Retinal pigment epithelial cell (primary cell): ENCODE measurements around the gene CACNA2D4.

Experiments used
- DNase-seq: peaks from one replicate; pipeline ENCODE4 v3.0.0-alpha.2; 2010; ENCODE audit warnings: low read depth
- H3K4me3 ChIP-seq: 2 replicates; pipeline ENCODE4 v1.5.1; 2011; ENCODE audit warnings: mild to moderate bottlenecking, low read length, control low read depth, moderate library complexity
- TF ChIP-seq, protein P1 (sequence below): conservative IDR thresholded peaks from 2 replicates; pipeline ENCODE4 v1.5.1; 2011; ENCODE audit warnings: low read depth, low read length, control low read depth, inconsistent platforms

CACNA2D4 gene

DNA sequence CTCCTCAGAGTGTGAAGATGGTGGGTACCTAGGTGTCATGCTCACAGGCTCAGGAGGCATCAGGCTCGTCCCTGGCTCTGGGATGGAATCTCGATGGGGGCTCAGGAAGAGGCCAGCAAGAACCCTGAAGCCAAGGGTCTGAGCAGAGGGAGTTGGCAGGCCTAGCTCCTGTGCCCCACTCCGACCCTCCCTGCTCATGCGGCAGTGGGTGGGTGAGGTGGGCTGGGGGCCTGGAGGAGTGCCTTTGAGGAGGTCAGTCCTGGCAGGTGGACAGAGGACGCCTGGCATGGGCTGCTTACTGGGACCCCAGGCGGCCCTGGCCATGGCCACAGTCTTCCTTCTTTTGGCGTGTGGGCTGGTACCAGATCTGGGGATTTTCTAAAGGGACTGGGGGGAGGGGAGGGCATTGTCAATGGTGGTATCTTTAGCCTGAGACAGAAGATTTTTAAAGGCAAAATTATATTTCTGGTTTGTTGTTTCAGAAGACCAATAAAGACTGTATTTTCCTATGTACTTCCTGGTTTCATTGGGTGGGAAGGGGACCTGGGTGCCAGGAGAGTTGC is 82.1 kb downstream of the CACNA2D4 start:
- no peak for DNase-seq
- TF ChIP-seq, protein P1, sequence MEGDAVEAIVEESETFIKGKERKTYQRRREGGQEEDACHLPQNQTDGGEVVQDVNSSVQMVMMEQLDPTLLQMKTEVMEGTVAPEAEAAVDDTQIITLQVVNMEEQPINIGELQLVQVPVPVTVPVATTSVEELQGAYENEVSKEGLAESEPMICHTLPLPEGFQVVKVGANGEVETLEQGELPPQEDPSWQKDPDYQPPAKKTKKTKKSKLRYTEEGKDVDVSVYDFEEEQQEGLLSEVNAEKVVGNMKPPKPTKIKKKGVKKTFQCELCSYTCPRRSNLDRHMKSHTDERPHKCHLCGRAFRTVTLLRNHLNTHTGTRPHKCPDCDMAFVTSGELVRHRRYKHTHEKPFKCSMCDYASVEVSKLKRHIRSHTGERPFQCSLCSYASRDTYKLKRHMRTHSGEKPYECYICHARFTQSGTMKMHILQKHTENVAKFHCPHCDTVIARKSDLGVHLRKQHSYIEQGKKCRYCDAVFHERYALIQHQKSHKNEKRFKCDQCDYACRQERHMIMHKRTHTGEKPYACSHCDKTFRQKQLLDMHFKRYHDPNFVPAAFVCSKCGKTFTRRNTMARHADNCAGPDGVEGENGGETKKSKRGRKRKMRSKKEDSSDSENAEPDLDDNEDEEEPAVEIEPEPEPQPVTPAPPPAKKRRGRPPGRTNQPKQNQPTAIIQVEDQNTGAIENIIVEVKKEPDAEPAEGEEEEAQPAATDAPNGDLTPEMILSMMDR, result no peak

GRCh38 chr12:1835211-1836131 is 83.0 kb downstream of the CACNA2D4 start:
- no peak for DNase-seq
- no peak overlapping the region for H3K4me3 ChIP-seq
- TF ChIP-seq, protein P1, result no peak

More for the DNA sequence above, 82.1 kb downstream of the CACNA2D4 start:
- H3K4me3 ChIP-seq, result no peak overlapping the region

- no peak overlapping the region for H3K4me3 ChIP-seq
- TF ChIP-seq, protein P1, result no peak
- no peak for DNase-seq
Observed at GRCh38 chr12:1834186-1834925, 84.1 kb downstream of the CACNA2D4 start.

GRCh38 chr12:1833596-1834028 is 84.8 kb downstream of the CACNA2D4 start:
- H3K4me3 ChIP-seq, result no peak overlapping the region
- TF ChIP-seq, protein P1, result no peak
- no peak for DNase-seq

DNA sequence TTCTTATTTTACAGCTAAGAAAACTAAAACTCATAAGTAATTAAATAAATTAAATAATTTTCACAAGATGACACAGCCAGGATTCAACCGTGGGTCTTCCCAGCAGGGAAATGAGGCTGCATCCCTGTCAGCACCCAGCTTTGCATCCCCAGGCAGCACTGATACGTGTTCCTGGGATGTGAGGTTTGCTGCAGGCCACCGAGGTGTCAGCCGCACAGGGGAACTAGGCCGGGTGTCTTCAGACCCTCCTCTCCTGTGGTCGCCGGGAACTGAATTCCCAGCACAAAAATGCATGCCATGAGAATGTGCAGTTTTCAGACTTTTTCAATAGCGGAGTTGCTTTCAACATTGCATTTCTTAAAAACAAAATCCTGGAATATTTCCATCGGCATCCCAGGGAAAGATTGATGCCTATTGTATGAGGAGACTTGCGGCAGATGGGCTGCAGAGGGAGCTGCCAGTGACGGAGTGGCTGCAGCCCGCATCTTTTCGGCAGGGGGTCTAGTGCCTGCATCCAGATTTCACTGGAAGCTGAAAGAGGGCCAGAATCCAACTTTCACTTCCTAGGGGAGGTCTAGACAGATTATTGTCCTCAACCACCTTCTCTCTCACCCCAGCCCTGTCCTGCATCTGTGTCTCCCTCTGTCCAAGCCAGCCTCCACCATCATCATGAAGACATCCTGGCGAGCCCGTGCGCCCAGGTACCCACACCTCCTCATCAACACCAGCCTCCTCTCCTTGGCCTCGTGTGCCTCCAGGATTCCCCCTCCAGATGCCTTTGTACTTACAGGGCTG is 85.5 kb downstream of the CACNA2D4 start:
- DNase-seq, result no peak
- H3K4me3 ChIP-seq, result no peak overlapping the region
- TF ChIP-seq, protein P1, result no peak

DNA sequence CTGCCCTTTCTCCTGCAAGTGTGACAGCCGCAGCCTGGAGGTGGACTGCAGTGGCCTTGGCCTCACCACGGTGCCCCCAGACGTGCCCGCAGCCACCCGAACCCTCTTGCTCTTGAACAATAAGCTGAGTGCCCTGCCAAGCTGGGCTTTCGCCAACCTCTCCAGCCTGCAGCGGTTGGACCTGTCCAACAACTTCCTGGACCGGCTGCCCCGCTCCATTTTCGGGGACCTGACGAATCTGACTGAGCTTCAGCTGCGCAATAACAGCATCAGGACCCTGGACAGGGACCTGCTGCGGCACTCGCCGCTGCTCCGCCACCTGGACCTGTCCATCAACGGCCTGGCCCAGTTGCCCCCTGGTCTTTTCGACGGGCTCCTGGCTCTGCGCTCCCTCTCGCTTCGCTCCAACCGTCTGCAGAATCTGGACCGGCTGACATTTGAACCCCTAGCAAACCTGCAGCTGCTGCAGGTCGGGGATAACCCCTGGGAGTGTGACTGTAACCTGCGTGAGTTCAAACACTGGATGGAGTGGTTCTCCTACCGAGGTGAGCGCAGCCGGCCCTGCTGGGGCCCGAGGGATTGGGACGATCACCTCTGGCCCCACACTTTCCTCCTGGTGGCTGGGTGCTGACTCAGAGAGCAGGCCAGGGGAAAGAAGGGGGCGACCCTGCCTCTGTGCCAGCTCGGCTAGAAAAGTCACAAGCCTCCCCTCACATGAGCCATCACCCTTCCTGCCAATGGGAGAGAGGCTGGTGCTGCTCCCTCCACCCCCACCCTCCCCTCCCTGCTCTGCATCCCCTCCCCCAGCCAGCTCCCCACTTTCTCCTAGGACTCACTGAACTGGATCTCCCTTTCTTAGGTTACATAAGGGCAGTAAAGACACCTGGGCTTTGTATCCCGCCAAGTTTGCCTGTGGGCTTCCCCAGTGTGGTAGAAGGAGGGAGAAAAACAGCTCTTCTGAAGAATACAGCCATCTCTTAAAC is 87.2 kb downstream of the CACNA2D4 start:
- DNase-seq, result peak; percentile 22
- TF ChIP-seq, protein P1, result no peak

More for the DNA sequence above, 87.2 kb downstream of the CACNA2D4 start:
- no peak overlapping the region for H3K4me3 ChIP-seq
